Measurements from ENCODE around the gene CPED1. TPM values are rescaled to one million over a fixed set of nuclear protein-coding genes. Genes with fewer than 3 reads are reported as not detected.

CPED1 gene
- total RNA-seq, 1 donor from 2014 or later = not detected

- Histone ChIP-seq H3K9ac (no peak overlapping the region), H3K79me2 (ENCODE audit: low read depth) (no peaks in the 10 kb centered on the region), H3K27me3 (no peaks in the 10 kb centered on the region), H3F3A (ENCODE audit: low read depth) (no peaks in the 10 kb centered on the region), H4K20me1 (ENCODE audit: low read depth) (no peaks in the 10 kb centered on the region), H3K4me1 (no peaks in the 10 kb centered on the region), H3K9me3 (ENCODE audit: low read depth) (no peaks in the 10 kb centered on the region), H3K27ac (no peak overlapping the region), H2AFZ (replicated peaks) (no peak overlapping the region), H3K4me3 (no peak overlapping the region), H3K4me2 (no peak overlapping the region), H3K36me3 (no peaks in the 10 kb centered on the region)
- H3K9me3 Mint-ChIP-seq = no peaks in the 10 kb centered on the region
- TF ChIP-seq, protein P1, sequence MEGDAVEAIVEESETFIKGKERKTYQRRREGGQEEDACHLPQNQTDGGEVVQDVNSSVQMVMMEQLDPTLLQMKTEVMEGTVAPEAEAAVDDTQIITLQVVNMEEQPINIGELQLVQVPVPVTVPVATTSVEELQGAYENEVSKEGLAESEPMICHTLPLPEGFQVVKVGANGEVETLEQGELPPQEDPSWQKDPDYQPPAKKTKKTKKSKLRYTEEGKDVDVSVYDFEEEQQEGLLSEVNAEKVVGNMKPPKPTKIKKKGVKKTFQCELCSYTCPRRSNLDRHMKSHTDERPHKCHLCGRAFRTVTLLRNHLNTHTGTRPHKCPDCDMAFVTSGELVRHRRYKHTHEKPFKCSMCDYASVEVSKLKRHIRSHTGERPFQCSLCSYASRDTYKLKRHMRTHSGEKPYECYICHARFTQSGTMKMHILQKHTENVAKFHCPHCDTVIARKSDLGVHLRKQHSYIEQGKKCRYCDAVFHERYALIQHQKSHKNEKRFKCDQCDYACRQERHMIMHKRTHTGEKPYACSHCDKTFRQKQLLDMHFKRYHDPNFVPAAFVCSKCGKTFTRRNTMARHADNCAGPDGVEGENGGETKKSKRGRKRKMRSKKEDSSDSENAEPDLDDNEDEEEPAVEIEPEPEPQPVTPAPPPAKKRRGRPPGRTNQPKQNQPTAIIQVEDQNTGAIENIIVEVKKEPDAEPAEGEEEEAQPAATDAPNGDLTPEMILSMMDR (IDR thresholded peaks at IDR 0.05) = no peak
- TF ChIP-seq EZH2phosphoT487 (IDR thresholded peaks at IDR 0.05) = no peak
- TF ChIP-seq EZH2 (IDR thresholded peaks at IDR 0.05) = no peak
- no peak overlapping the region for H3K4me3 Mint-ChIP-seq
- no peaks in the 10 kb centered on the region for H3K4me1 Mint-ChIP-seq
- no peak for DNase-seq (ENCODE audit: low spot score)
- H3K36me3 Mint-ChIP-seq = no peaks in the 10 kb centered on the region
- no peaks in the 10 kb centered on the region for H3K27me3 Mint-ChIP-seq (ENCODE audit: insufficient read depth, low read depth)
- H3K27ac Mint-ChIP-seq = no peak overlapping the region
Observed at GRCh38 chr7:121205777-121206176, 217.3 kb downstream of the CPED1 start.

DNA sequence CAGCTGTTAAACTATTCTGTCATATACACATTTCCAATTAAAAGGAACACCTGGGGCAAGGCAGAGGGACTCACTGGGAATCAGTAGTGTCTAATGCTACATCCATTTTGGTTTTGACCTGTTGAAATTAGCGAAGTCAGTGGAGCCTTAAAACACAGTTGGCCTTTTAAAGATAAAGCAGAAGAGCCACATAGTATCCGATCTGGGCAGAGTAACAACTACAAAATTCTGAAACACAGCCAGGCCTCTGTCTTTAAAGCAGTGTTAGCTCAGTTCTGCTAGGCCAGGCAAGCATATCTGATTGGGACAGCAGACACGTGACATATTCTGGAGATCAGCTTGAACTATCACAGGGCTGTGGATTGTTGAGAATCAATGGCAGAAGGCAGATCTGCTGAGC lies 222.7 kb downstream of the CPED1 start:
- TF ChIP-seq, protein P1 (IDR thresholded peaks at IDR 0.05) = no peak
- no peak for TF ChIP-seq EZH2phosphoT487 (IDR thresholded peaks at IDR 0.05)
- TF ChIP-seq EZH2 (IDR thresholded peaks at IDR 0.05) = no peak
- H3K4me3 Mint-ChIP-seq = no peak overlapping the region
- H3K9me3 Mint-ChIP-seq = no peaks in the 10 kb centered on the region
- H3K27me3 ChIP-seq = no peaks in the 10 kb centered on the region
- H3F3A ChIP-seq (ENCODE audit: low read depth) = no peaks in the 10 kb centered on the region
- no peaks in the 10 kb centered on the region for H3K36me3 ChIP-seq
- no peak overlapping the region for H3K9ac ChIP-seq
- no peak overlapping the region for H2AFZ ChIP-seq (replicated peaks)
- no peak overlapping the region for H3K4me3 ChIP-seq
- H4K20me1 ChIP-seq (ENCODE audit: low read depth) = no peaks in the 10 kb centered on the region
- H3K36me3 Mint-ChIP-seq = no peaks in the 10 kb centered on the region
- H3K27me3 Mint-ChIP-seq (ENCODE audit: insufficient read depth, low read depth) = no peaks in the 10 kb centered on the region
- no peak overlapping the region for H3K4me2 ChIP-seq
- no peaks in the 10 kb centered on the region for H3K79me2 ChIP-seq (ENCODE audit: low read depth)
- H3K4me1 Mint-ChIP-seq = no peaks in the 10 kb centered on the region
- no peak overlapping the region for H3K27ac Mint-ChIP-seq
- no peak overlapping the region for H3K27ac ChIP-seq
- H3K9me3 ChIP-seq (ENCODE audit: low read depth) = no peaks in the 10 kb centered on the region
- H3K4me1 ChIP-seq = no peaks in the 10 kb centered on the region
- DNase-seq (ENCODE audit: low spot score) = no peak

GRCh38 chr7:121212036-121212435 lies 223.5 kb downstream of the CPED1 start:
- no peak overlapping the region for H3K4me3 Mint-ChIP-seq
- H3F3A ChIP-seq (ENCODE audit: low read depth) = no peaks in the 10 kb centered on the region
- no peaks in the 10 kb centered on the region for H3K4me1 ChIP-seq
- H3K27ac Mint-ChIP-seq = no peak overlapping the region
- no peaks in the 10 kb centered on the region for H3K36me3 ChIP-seq
- H4K20me1 ChIP-seq (ENCODE audit: low read depth) = no peaks in the 10 kb centered on the region
- H3K9ac ChIP-seq = no peak overlapping the region
- no peak for DNase-seq (ENCODE audit: low spot score)
- H3K9me3 Mint-ChIP-seq = no peaks in the 10 kb centered on the region
- no peaks in the 10 kb centered on the region for H3K27me3 ChIP-seq
- H3K27me3 Mint-ChIP-seq (ENCODE audit: insufficient read depth, low read depth) = no peaks in the 10 kb centered on the region
- no peaks in the 10 kb centered on the region for H3K36me3 Mint-ChIP-seq
- no peak overlapping the region for H2AFZ ChIP-seq (replicated peaks)
- H3K79me2 ChIP-seq (ENCODE audit: low read depth) = no peaks in the 10 kb centered on the region
- H3K4me1 Mint-ChIP-seq = no peaks in the 10 kb centered on the region
- TF ChIP-seq, protein P1 (IDR thresholded peaks at IDR 0.05) = no peak
- TF ChIP-seq EZH2 (IDR thresholded peaks at IDR 0.05) = no peak
- no peak for TF ChIP-seq EZH2phosphoT487 (IDR thresholded peaks at IDR 0.05)
- H3K4me3 ChIP-seq = no peak overlapping the region
- no peak overlapping the region for H3K27ac ChIP-seq
- no peaks in the 10 kb centered on the region for H3K9me3 ChIP-seq (ENCODE audit: low read depth)
- H3K4me2 ChIP-seq = no peak overlapping the region
